ENCODE results near the gene NCOA3. TPM values are rescaled to one million over a fixed set of nuclear protein-coding genes. Genes with fewer than 3 reads are reported as not detected.
A peak's percentile ranks its signal among the peaks of the same experiment; 100 is the strongest.

Gene NCOA3
- total and polyA plus RNA-seq, 7 donors: 4.8 to 51.0 (median 22.8) TPM

DNA sequence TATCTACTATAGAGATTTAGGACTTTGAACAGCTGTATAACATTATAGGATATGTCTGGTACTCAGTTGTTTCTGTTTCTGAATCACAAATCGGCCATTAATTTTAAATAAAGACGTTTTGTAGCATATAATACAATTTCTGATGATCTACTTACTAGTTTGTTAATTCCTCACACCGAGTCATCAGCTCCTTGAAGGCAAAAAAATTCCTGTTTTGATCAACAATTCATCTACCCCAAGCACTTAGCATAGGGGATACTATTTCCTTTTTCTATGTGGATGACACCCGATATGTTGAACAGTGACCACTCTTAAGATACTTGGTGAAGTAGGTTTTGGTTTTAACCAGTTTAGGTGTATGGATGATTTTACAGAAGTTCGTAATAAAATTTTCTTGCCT is 107.3 kb downstream of the NCOA3 start:
- WGBS, 2 donors: 88 to 91% methylated on average over 5 of the region's 5 CpGs
- Histone ChIP-seq H3K36me3 (no peaks in the 10 kb centered on the region), H3K4me3 (no peak overlapping the region), H3K4me1 (peaks cover 0 to 15% (median 8%) of the 10 kb centered on the region in 4 donors), H3K27me3 (no peaks in the 10 kb centered on the region), H3K9me3 (no peaks in the 10 kb centered on the region), H3K27ac (no peak overlapping the region)
- intact Hi-C loops (cut with DNase I): no loop called here
- TF ChIP-seq POLR2A (IDR thresholded peaks at IDR 0.05) (no peak), POLR2AphosphoS5 (IDR thresholded peaks at IDR 0.05) (no peak), EP300 (IDR thresholded peaks at IDR 0.05) (no peak)
- TF ChIP-seq, protein P1, sequence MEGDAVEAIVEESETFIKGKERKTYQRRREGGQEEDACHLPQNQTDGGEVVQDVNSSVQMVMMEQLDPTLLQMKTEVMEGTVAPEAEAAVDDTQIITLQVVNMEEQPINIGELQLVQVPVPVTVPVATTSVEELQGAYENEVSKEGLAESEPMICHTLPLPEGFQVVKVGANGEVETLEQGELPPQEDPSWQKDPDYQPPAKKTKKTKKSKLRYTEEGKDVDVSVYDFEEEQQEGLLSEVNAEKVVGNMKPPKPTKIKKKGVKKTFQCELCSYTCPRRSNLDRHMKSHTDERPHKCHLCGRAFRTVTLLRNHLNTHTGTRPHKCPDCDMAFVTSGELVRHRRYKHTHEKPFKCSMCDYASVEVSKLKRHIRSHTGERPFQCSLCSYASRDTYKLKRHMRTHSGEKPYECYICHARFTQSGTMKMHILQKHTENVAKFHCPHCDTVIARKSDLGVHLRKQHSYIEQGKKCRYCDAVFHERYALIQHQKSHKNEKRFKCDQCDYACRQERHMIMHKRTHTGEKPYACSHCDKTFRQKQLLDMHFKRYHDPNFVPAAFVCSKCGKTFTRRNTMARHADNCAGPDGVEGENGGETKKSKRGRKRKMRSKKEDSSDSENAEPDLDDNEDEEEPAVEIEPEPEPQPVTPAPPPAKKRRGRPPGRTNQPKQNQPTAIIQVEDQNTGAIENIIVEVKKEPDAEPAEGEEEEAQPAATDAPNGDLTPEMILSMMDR (IDR thresholded peaks at IDR 0.05): no peak
- DNase-seq: no peak

DNA sequence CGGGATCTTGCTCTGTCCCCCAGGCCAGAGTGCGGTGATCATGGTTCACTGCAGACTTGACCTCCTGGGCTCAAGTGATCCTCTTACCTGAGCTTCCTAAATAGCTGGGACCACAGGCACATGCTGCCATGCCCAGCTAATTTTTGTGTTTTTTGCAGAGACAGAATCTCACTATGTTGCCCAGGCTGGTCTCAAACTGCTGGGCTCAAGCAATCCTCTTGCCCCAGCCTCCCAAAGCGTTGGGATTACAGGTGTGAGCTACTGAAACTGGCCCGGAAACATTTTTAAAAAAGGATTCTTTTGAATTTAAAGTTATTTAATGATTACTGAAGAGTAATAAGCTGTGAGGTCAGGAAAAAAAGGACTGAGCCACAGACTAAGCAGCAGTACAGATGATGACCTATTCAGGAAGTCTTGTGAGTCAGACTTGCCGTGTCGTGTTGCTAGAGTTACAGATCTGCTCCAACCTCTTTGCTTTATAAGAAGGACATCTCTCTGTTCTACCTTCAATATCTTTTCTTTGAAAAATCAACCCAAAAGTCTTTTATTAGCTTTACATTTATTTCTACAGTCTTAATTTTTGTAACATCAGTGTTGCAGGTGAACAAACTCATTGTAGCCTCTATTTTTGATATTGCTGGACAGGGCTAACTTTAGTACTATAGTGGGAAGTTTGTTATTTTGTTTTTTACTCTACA is 108.7 kb downstream of the NCOA3 start:
- H3K4me3 ChIP-seq: no peak overlapping the region
- peaks cover 0 to 15% (median 8%) of the 10 kb centered on the region in 4 donors for H3K4me1 ChIP-seq
- 74 to 87% methylated on average over 6 of the region's 6 CpGs for WGBS, 2 donors
- no peak for TF ChIP-seq POLR2AphosphoS5 (IDR thresholded peaks at IDR 0.05)
- TF ChIP-seq POLR2A (IDR thresholded peaks at IDR 0.05): no peak
- TF ChIP-seq EP300 (IDR thresholded peaks at IDR 0.05): no peak
- TF ChIP-seq, protein P1 (IDR thresholded peaks at IDR 0.05): no peak
- H3K27ac ChIP-seq: peak overlapping the region in 1 of 4 donors; percentile 40
- DNase-seq: peak; percentile 71
- H3K9me3 ChIP-seq: no peaks in the 10 kb centered on the region
- no peaks in the 10 kb centered on the region for H3K27me3 ChIP-seq
- intact Hi-C loops (cut with DNase I): no loop called here
- no peaks in the 10 kb centered on the region for H3K36me3 ChIP-seq

DNA sequence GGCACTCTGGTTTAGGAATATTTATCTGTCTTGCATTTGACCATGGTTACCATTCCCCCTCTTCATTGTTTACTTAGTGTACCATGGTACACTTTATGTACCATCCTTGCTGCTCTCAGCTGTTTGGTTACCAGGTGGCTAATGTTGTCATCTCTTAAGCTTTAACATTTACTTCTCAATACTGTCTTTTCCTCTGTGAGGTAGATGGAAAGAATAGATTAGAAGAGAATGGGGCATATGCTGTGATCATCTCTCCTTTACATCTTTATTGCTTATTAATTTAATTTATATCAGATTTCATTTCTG is 109.2 kb downstream of the NCOA3 start:
- H3K27me3 ChIP-seq: no peaks in the 10 kb centered on the region
- DNase-seq: no peak
- H3K9me3 ChIP-seq: no peaks in the 10 kb centered on the region
- H3K4me3 ChIP-seq: no peak overlapping the region
- TF ChIP-seq EP300 (IDR thresholded peaks at IDR 0.05) (no peak), POLR2AphosphoS5 (IDR thresholded peaks at IDR 0.05) (no peak), POLR2A (IDR thresholded peaks at IDR 0.05) (no peak)
- TF ChIP-seq, protein P1 (IDR thresholded peaks at IDR 0.05): no peak
- no peaks in the 10 kb centered on the region for H3K36me3 ChIP-seq
- peaks cover 0 to 15% (median 8%) of the 10 kb centered on the region in 4 donors for H3K4me1 ChIP-seq
- H3K27ac ChIP-seq: peak overlapping the region in 1 of 4 donors; percentile 40
- intact Hi-C loops (cut with DNase I): no loop called here

DNA sequence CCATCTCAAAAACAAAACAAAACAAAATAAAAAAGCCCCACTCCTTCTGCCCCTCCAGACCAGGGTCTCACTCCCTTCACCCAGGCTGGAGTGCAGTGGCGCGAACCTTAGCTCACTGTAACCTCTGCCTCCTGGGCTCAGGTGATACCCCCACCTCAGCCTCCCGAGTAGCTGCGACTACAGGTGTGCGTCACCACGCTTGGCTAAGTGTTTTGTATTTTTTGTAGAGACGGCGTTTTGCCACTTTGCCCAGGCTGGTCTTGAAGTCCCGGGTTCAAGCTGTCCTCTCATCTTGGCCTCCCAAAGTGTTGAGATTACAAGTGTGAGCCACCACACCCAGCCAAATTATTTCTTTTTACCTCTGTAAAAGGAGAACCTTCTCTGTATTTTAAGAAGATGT is 110.1 kb downstream of the NCOA3 start:
- H3K27me3 ChIP-seq: no peaks in the 10 kb centered on the region
- intact Hi-C loops (cut with DNase I): no loop called here
- WGBS, 2 donors: 98% methylated on average over 9 of the region's 9 CpGs

More for the DNA sequence above, 110.1 kb downstream of the NCOA3 start:
- TF ChIP-seq POLR2AphosphoS5 (IDR thresholded peaks at IDR 0.05) (no peak), POLR2A (IDR thresholded peaks at IDR 0.05) (no peak), EP300 (IDR thresholded peaks at IDR 0.05) (no peak)
- TF ChIP-seq, protein P1 (IDR thresholded peaks at IDR 0.05): no peak
- H3K4me3 ChIP-seq: no peak overlapping the region
- peaks cover 0 to 15% (median 8%) of the 10 kb centered on the region in 4 donors for H3K4me1 ChIP-seq
- no peak overlapping the region for H3K27ac ChIP-seq
- DNase-seq: no peak
- H3K9me3 ChIP-seq: no peaks in the 10 kb centered on the region
- H3K36me3 ChIP-seq: no peaks in the 10 kb centered on the region
